OCI-LY7 (cell line): ENCODE data around the gene SMC5. TPM values are rescaled to one million over a fixed set of nuclear protein-coding genes. Genes with fewer than 3 reads are reported as not detected.

Source experiments
- BruUV-seq: library from RNA; stranded (reverse); fragments of 400-500 nt; replicated peaks from 2 replicates; lab custom pipeline; 2021; lab: Mats Ljungman, UMichigan
- CTCF ChIA-PET: fragments of 300-600 bp; sonication (Branson Sonifier 250); formaldehyde crosslinking; loops from one replicate; lab custom pipeline; 2022; ENCODE audit warnings: antibody characterized with exemption; ENCODE audit not compliant: unreplicated experiment; lab: Charles Lee
- POLR2A ChIA-PET: fragments of 300-600 bp; sonication (Branson Sonifier 250); formaldehyde crosslinking; loops from one replicate; lab custom pipeline; 2022; ENCODE audit warnings: antibody characterized with exemption; lab: Charles Lee
- DNase-seq: peaks from one replicate; pipeline ENCODE4 v3.0.0-alpha.2; 2015; ENCODE audit warnings: low spot score
- H2AFZ ChIP-seq: fragments of 200-600 bp; sonication (generic), shearing (Covaris generic); 2 replicates; pipeline ENCODE4 v1.6.1; 2014; ENCODE audit warnings: mild to moderate bottlenecking, antibody characterized with exemption, low read length, moderate library complexity
- H3K27ac ChIP-seq: fragments of 200-600 bp; sonication (generic); 2 replicates; pipeline ENCODE4 v1.5.1; 2014; ENCODE audit warnings: mixed run types, low read depth, mild to moderate bottlenecking, moderate library complexity, low read length, inconsistent platforms; ENCODE audit not compliant: poor library complexity, severe bottlenecking
- H3K36me3 ChIP-seq: fragments of 200-600 bp; sonication (generic); 2 replicates; pipeline ENCODE4 v1.6.1; 2014; ENCODE audit warnings: mild to moderate bottlenecking, antibody characterized with exemption, low read length, moderate library complexity, mixed read lengths; ENCODE audit not compliant: insufficient read depth
- H3K4me1 ChIP-seq: fragments of 200-600 bp; sonication (generic); 2 replicates; pipeline ENCODE4 v1.5.1; 2014; ENCODE audit warnings: mild to moderate bottlenecking, low read length; ENCODE audit not compliant: insufficient read depth, poor library complexity, severe bottlenecking
- H3K4me2 ChIP-seq: fragments of 200-600 bp; sonication (generic); 2 replicates; pipeline ENCODE4 v1.6.1; 2014; ENCODE audit warnings: mild to moderate bottlenecking, low read length
- H3K4me3 ChIP-seq: fragments of 200-600 bp; sonication (generic); 2 replicates; pipeline ENCODE4 v1.5.1; 2014; ENCODE audit warnings: mild to moderate bottlenecking, low read depth, low read length; ENCODE audit not compliant: poor library complexity, severe bottlenecking
- H3K79me2 ChIP-seq: fragments of 200-600 bp; sonication (generic); 2 replicates; pipeline ENCODE4 v1.6.1; 2016; ENCODE audit warnings: low read depth, mild to moderate bottlenecking, low read length, moderate library complexity, mixed read lengths; ENCODE audit not compliant: insufficient read depth
- H3K9me2 ChIP-seq: fragments of 200-600 bp; sonication (generic); 2 replicates; pipeline ENCODE4 v1.6.1; 2016; ENCODE audit warnings: mild to moderate bottlenecking, low read length, mixed read lengths; ENCODE audit not compliant: insufficient read depth
- H3K9me3 ChIP-seq: fragments of 200-600 bp; sonication (generic); 2 replicates; pipeline ENCODE4 v1.6.1; 2014; ENCODE audit warnings: mild to moderate bottlenecking, mixed run types, low read length, mixed read lengths
- H4K20me1 ChIP-seq: fragments of 200-600 bp; sonication (generic); 2 replicates; pipeline ENCODE4 v1.6.1; 2014; ENCODE audit warnings: mild to moderate bottlenecking, antibody characterized with exemption, low read length, moderate library complexity, mixed read lengths; ENCODE audit not compliant: insufficient read depth
- CTCF ChIP-seq: fragments of 200-600 bp; sonication (generic); conservative IDR thresholded peaks from 2 replicates; pipeline ENCODE4 v1.5.1; 2014; ENCODE audit warnings: mild to moderate bottlenecking, antibody characterized with exemption, low read length, moderate library complexity, mixed read lengths
- EZH2phosphoT487 ChIP-seq: fragments of 200-600 bp; sonication (generic); IDR thresholded peaks from 2 replicates; pipeline ENCODE4 v1.6.1; 2018; ENCODE audit warnings: low read depth, borderline replicate concordance, mild to moderate bottlenecking, mixed run types, antibody characterized with exemption, low read length, moderate library complexity, mixed read lengths
- intact Hi-C: fragments of 100-400 bp; cut with micrococcal nuclease; formaldehyde crosslinking; loops from one replicate; pipeline ENCODE4 v1.10.0; 2022; ENCODE audit not compliant: unreplicated experiment
- total RNA-seq, 2 experiments: library from RNA; depleted of rRNA in 1 of 2; stranded (reverse); fragments of >200 nt in 1 of 2; shearing (Covaris generic) in 1 of 2; gene quantifications; 2 replicates each; pipeline ENCODE4 v1.2.3, GENCODE V29; 2014 to 2022

Gene SMC5
- total RNA-seq, 2 experiments from 2014 or later = 38.9 to 42.0 TPM

- peak overlapping the region; percentile 96 for H3K4me2 ChIP-seq
- intact Hi-C loops = loop anchor here (10.0 kb wide), 2 partner anchors 167 to 347 kb away; no protein-coding TSS in a partner anchor
- H3K4me3 ChIP-seq = peak overlapping the region; percentile 89
- no peak overlapping the region for H3K27ac ChIP-seq
- H3K9me3 ChIP-seq = no peaks in the 10 kb centered on the region
- H4K20me1 ChIP-seq = peaks cover 8% of the 10 kb centered on the region
- H3K36me3 ChIP-seq = peaks cover 27% of the 10 kb centered on the region
- no peak for TF ChIP-seq EZH2phosphoT487
- no peak for TF ChIP-seq CTCF
- POLR2A ChIA-PET = interaction anchor here (0.6 to 2.2 kb wide), 5 partner anchors 11 to 924 kb away, joined by 3 to 6 read pairs (median 4); no protein-coding TSS in a partner anchor
- H3K9me2 ChIP-seq = no peaks in the 10 kb centered on the region
- peaks cover 34% of the 10 kb centered on the region for H3K4me1 ChIP-seq
- CTCF ChIA-PET = no interaction called here
- no TSS peak for BruUV-seq
- no peak for DNase-seq
- peaks cover 36% of the 10 kb centered on the region for H3K79me2 ChIP-seq
- H2AFZ ChIP-seq = peak overlapping the region; percentile 98; the same call in 1 of the 2 replicates
Measured at GRCh38 chr9:70257502-70257901, 1.3 kb upstream of the SMC5 start.

- H3K4me3 ChIP-seq = peak overlapping the region; percentile 89
- H3K36me3 ChIP-seq = peaks cover 33% of the 10 kb centered on the region
- H4K20me1 ChIP-seq = peaks cover 12% of the 10 kb centered on the region
- peak overlapping the region; percentile 98 for H2AFZ ChIP-seq
- no peaks in the 10 kb centered on the region for H3K9me2 ChIP-seq
- H3K4me1 ChIP-seq = peaks cover 34% of the 10 kb centered on the region
- ChIA-PET POLR2A (interaction anchor here (0.6 to 2.2 kb wide), 6 partner anchors 11 to 924 kb away, joined by 3 to 6 read pairs (median 4); no protein-coding TSS in a partner anchor), CTCF (no interaction called here)
- peaks cover 42% of the 10 kb centered on the region for H3K79me2 ChIP-seq
- TF ChIP-seq EZH2phosphoT487 (no peak), CTCF (no peak)
- H3K9me3 ChIP-seq = no peaks in the 10 kb centered on the region
- peak overlapping the region; percentile 26 for H3K27ac ChIP-seq
- peak overlapping the region; percentile 96 for H3K4me2 ChIP-seq
- intact Hi-C loops = loop anchor here (1.0 to 10.0 kb wide), 3 partner anchors 167 to 499 kb away; no protein-coding TSS in a partner anchor
- DNase-seq = peak; percentile 30
- BruUV-seq = TSS peak; percentile 91
Measured at GRCh38 chr9:70257991-70258691, 637 bp upstream of the SMC5 start.

- DNase-seq = no peak
Measured at GRCh38 chr9:70259512-70259802, 679 bp downstream of the SMC5 start.

More at GRCh38 chr9:70259512-70259802, 679 bp downstream of the SMC5 start:
- intact Hi-C loops = loop anchor here (10.0 kb wide), 2 partner anchors 165 to 345 kb away; no protein-coding TSS in a partner anchor
- BruUV-seq = no TSS peak
- CTCF ChIA-PET = no interaction called here
- peaks cover 34% of the 10 kb centered on the region for H3K4me1 ChIP-seq
- no peak for TF ChIP-seq EZH2phosphoT487
- no peaks in the 10 kb centered on the region for H3K9me2 ChIP-seq
- H3K4me2 ChIP-seq = peak overlapping the region; percentile 96
- peak overlapping the region; percentile 89 for H3K4me3 ChIP-seq
- POLR2A ChIA-PET = interaction anchor here (1.0 kb wide), 1 partner anchor 41 kb away, joined by 3 read pairs; no protein-coding TSS in a partner anchor
- peaks cover 21% of the 10 kb centered on the region for H4K20me1 ChIP-seq
- H3K9me3 ChIP-seq = no peaks in the 10 kb centered on the region
- peaks cover 46% of the 10 kb centered on the region for H3K36me3 ChIP-seq
- H3K27ac ChIP-seq = peak overlapping the region; percentile 54
- peaks cover 55% of the 10 kb centered on the region for H3K79me2 ChIP-seq
- peak overlapping the region; percentile 98; the same call in 1 of the 2 replicates for H2AFZ ChIP-seq
